Liver (tissue), 9 donors: ENCODE results near the gene RARB. TPM values are rescaled to one million over a fixed set of nuclear protein-coding genes. Genes with fewer than 3 reads are reported as not detected.

Source experiments
- DNase-seq: peaks from one replicate; pipeline ENCODE4 v3.0.0-alpha.2; 2017; ENCODE audit warnings: low spot score
- H3K27ac ChIP-seq, 2 donors: one replicate each; pipeline ENCODE4 v1.7.0; 2013; ENCODE audit warnings: inconsistent platforms in 2 of 2, low read length in 2 of 2, control low read depth in 1 of 2, low read depth in 1 of 2, mild to moderate bottlenecking in 1 of 2
- H3K27me3 ChIP-seq, 4 donors: one replicate each; pipeline versions ENCODE4 v1.6.1 to v1.7.0; 2013; ENCODE audit warnings: low read length in 3 of 4, inconsistent platforms in 1 of 4, mild to moderate bottlenecking in 1 of 4, moderate library complexity in 1 of 4; ENCODE audit not compliant: control insufficient read depth in 4 of 4, insufficient read depth in 4 of 4
- H3K36me3 ChIP-seq, 4 donors: one replicate each; pipeline versions ENCODE4 v1.6.1 to v1.7.0; 2013; ENCODE audit warnings: low read length in 3 of 4, mild to moderate bottlenecking in 3 of 4, low read depth in 1 of 4, moderate library complexity in 1 of 4; ENCODE audit not compliant: control insufficient read depth in 4 of 4, insufficient read depth in 3 of 4
- H3K4me1 ChIP-seq, 4 donors: one replicate each; pipeline versions ENCODE4 v1.6.1 to v1.7.0; 2013; ENCODE audit warnings: low read length in 3 of 4, mild to moderate bottlenecking in 3 of 4, moderate library complexity in 1 of 4; ENCODE audit not compliant: control insufficient read depth in 4 of 4, insufficient read depth in 4 of 4
- H3K4me3 ChIP-seq, 3 donors: one replicate each; pipeline versions ENCODE4 v1.6.1 to v1.7.0; 2013; ENCODE audit warnings: low read length in 3 of 3, control low read depth in 1 of 3, low read depth in 1 of 3, mild to moderate bottlenecking in 1 of 3
- H3K9ac ChIP-seq, 2 donors: one replicate each; pipeline ENCODE4 v1.7.0; 2013; ENCODE audit warnings: low read length in 2 of 2, mild to moderate bottlenecking in 2 of 2, moderate library complexity in 2 of 2, control low read depth in 1 of 2, low read depth in 1 of 2
- H3K9me3 ChIP-seq, 4 donors: one replicate each; pipeline versions ENCODE4 v1.6.1 to v1.7.0; 2013; ENCODE audit warnings: low read length in 3 of 4; ENCODE audit not compliant: control insufficient read depth in 4 of 4
- EGR1 ChIP-seq, 2 donors: IDR thresholded peaks; 2 replicates each; pipeline ENCODE4 v1.6.1; 2016 to 2018; ENCODE audit warnings: antibody characterized with exemption in 2 of 2, low read depth in 2 of 2
- FOXA1 ChIP-seq: IDR thresholded peaks from 2 replicates; pipeline ENCODE4 v1.6.1; 2016; ENCODE audit warnings: antibody characterized with exemption
- HNF4A ChIP-seq, 2 donors: conservative IDR thresholded peaks; 2 replicates each; pipeline ENCODE4 v1.6.1; 2016; ENCODE audit warnings: antibody characterized with exemption in 2 of 2, mild to moderate bottlenecking in 2 of 2
- HNF4G ChIP-seq: IDR thresholded peaks from 2 replicates; pipeline ENCODE4 v1.6.1; 2016; ENCODE audit warnings: antibody characterized with exemption
- JUND ChIP-seq, 2 donors: IDR thresholded peaks; 2 replicates each; pipeline ENCODE4 v1.6.1; 2016; ENCODE audit warnings: antibody characterized with exemption in 2 of 2
- NR2F2 ChIP-seq: IDR thresholded peaks from 2 replicates; pipeline ENCODE4 v1.6.1; 2016; ENCODE audit warnings: antibody characterized with exemption
- RXRA ChIP-seq, 2 donors: IDR thresholded peaks; 2 replicates each; pipeline ENCODE4 v1.6.1; 2017 to 2018; ENCODE audit warnings: antibody characterized with exemption in 2 of 2, mild to moderate bottlenecking in 1 of 2
- SP1 ChIP-seq: IDR thresholded peaks from 2 replicates; pipeline ENCODE4 v1.6.1; 2018; ENCODE audit warnings: antibody characterized with exemption, mild to moderate bottlenecking
- TAF1 ChIP-seq: conservative IDR thresholded peaks from 2 replicates; pipeline ENCODE4 v1.6.1; 2016; ENCODE audit warnings: antibody characterized with exemption, mild to moderate bottlenecking
- YY1 ChIP-seq: IDR thresholded peaks from 2 replicates; pipeline ENCODE4 v1.6.1; 2016; ENCODE audit warnings: antibody characterized with exemption, mild to moderate bottlenecking
- ZBTB33 ChIP-seq: IDR thresholded peaks from 2 replicates; pipeline ENCODE4 v1.6.1; 2016; ENCODE audit warnings: antibody characterized with exemption
- WGBS: extraction: QIAGEN DNeasy Blood & Tissue Kit; methylation state at CpG from one replicate; pipeline ENCODE4 v1.1.7; 2013; 5-methylcytosine and 5-hydroxymethylcytosine counted together
- polyA plus RNA-seq, 2 donors: library from polyadenylated mRNA; stranded (reverse) in 1 of 2; unstranded in 1 of 2; fragments of 200-250 nt in 1 of 2; fragments of >200 nt in 1 of 2; fragmentation: Nextera tagmentation in 1 of 2; extraction: Ambion mirVana in 1 of 2; gene quantifications; one replicate each; pipeline versions ENCODE4 v1.2.1 to v1.2.3, GENCODE V29; 2013 to 2015
- total RNA-seq, 2 donors: library from RNA; depleted of rRNA; stranded (reverse); fragments of >200 nt; gene quantifications; one replicate each; pipeline ENCODE4 v1.2.3, GENCODE V29; 2014
- TF ChIP-seq, protein P1 (sequence below): fragments of 150-350 bp; IDR thresholded peaks from 2 replicates; pipeline ENCODE4 v1.5.1; 2017; ENCODE audit warnings: improper control_type of control experiment, low read depth, low read length; ENCODE audit not compliant: missing input control
- TF ChIP-seq, protein P2 (sequence below): IDR thresholded peaks from 2 replicates; pipeline ENCODE4 v1.6.1; 2016; ENCODE audit warnings: antibody characterized with exemption
- TF ChIP-seq, protein P3 (sequence below): IDR thresholded peaks from 2 replicates; pipeline ENCODE4 v1.6.1; 2016; ENCODE audit warnings: antibody characterized with exemption, mild to moderate bottlenecking
- donor health status: healthy.
- donor health status: healthy.
- donor health status: healthy.
- donor health status: healthy.
- donor health status: healthy.

Gene RARB
- total and polyA plus RNA-seq, 4 donors: 2.1 to 3.3 (median 2.3) TPM

DNA sequence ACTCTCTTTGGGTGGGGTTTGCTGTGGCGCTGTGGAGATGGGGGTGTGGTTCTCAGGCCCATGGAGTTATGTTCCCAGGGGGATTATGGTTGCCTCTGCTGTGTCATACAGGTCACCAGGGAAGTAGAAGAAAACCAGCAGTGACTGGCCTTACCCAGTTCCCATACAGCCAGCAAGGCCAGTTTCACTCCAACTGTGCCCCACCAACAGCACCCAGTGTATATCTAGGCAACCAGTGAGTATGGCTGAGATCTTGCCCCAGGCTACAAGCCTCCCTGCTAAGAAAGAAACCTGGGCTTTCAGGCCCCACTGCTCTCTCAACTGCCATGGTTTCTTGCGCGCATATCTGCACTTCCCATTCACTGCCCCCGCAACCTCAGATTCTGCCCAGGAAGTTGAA lies 31.4 kb upstream of the RARB start:
- no peak overlapping the region for H3K27ac ChIP-seq
- no peaks in the 10 kb centered on the region for H3K4me1 ChIP-seq
- H3K9me3 ChIP-seq: no peaks in the 10 kb centered on the region
- DNase-seq: no peak
- WGBS: 85% methylated on average over 4 of the region's 4 CpGs
- H3K36me3 ChIP-seq: no peaks in the 10 kb centered on the region
- no peaks in the 10 kb centered on the region for H3K27me3 ChIP-seq
- H3K9ac ChIP-seq: no peak overlapping the region
- no peak for TF ChIP-seq HNF4G
- TF ChIP-seq FOXA1: no peak
- no peak for TF ChIP-seq YY1
- TF ChIP-seq, protein P1, sequence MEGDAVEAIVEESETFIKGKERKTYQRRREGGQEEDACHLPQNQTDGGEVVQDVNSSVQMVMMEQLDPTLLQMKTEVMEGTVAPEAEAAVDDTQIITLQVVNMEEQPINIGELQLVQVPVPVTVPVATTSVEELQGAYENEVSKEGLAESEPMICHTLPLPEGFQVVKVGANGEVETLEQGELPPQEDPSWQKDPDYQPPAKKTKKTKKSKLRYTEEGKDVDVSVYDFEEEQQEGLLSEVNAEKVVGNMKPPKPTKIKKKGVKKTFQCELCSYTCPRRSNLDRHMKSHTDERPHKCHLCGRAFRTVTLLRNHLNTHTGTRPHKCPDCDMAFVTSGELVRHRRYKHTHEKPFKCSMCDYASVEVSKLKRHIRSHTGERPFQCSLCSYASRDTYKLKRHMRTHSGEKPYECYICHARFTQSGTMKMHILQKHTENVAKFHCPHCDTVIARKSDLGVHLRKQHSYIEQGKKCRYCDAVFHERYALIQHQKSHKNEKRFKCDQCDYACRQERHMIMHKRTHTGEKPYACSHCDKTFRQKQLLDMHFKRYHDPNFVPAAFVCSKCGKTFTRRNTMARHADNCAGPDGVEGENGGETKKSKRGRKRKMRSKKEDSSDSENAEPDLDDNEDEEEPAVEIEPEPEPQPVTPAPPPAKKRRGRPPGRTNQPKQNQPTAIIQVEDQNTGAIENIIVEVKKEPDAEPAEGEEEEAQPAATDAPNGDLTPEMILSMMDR: no peak
- TF ChIP-seq NR2F2: no peak
- TF ChIP-seq RXRA (IDR thresholded peaks at IDR 0.05): no peak
- no peak for TF ChIP-seq ZBTB33
- TF ChIP-seq TAF1: no peak
- H3K4me3 ChIP-seq: no peak overlapping the region

GRCh38 chr3:25397150-25397549 lies 30.9 kb upstream of the RARB start:
- Histone ChIP-seq H3K9ac (no peak overlapping the region), H3K36me3 (no peaks in the 10 kb centered on the region), H3K4me3 (no peak overlapping the region), H3K9me3 (no peaks in the 10 kb centered on the region), H3K27ac (no peak overlapping the region), H3K4me1 (no peaks in the 10 kb centered on the region), H3K27me3 (no peaks in the 10 kb centered on the region)
- DNase-seq: no peak
- TF ChIP-seq YY1: no peak
- TF ChIP-seq, protein P2, sequence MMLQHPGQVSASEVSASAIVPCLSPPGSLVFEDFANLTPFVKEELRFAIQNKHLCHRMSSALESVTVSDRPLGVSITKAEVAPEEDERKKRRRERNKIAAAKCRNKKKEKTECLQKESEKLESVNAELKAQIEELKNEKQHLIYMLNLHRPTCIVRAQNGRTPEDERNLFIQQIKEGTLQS: no peak
- WGBS: 85% methylated on average over 2 of the region's 2 CpGs

- no peak for TF ChIP-seq HNF4A (conservative IDR thresholded peaks at IDR 0.05)
- TF ChIP-seq, protein P2: no peak
- TF ChIP-seq, protein P1: no peak
- TF ChIP-seq EGR1 (IDR thresholded peaks at IDR 0.05; ENCODE audit: low read depth in 2 of 2): no peak
- TF ChIP-seq, protein P3, sequence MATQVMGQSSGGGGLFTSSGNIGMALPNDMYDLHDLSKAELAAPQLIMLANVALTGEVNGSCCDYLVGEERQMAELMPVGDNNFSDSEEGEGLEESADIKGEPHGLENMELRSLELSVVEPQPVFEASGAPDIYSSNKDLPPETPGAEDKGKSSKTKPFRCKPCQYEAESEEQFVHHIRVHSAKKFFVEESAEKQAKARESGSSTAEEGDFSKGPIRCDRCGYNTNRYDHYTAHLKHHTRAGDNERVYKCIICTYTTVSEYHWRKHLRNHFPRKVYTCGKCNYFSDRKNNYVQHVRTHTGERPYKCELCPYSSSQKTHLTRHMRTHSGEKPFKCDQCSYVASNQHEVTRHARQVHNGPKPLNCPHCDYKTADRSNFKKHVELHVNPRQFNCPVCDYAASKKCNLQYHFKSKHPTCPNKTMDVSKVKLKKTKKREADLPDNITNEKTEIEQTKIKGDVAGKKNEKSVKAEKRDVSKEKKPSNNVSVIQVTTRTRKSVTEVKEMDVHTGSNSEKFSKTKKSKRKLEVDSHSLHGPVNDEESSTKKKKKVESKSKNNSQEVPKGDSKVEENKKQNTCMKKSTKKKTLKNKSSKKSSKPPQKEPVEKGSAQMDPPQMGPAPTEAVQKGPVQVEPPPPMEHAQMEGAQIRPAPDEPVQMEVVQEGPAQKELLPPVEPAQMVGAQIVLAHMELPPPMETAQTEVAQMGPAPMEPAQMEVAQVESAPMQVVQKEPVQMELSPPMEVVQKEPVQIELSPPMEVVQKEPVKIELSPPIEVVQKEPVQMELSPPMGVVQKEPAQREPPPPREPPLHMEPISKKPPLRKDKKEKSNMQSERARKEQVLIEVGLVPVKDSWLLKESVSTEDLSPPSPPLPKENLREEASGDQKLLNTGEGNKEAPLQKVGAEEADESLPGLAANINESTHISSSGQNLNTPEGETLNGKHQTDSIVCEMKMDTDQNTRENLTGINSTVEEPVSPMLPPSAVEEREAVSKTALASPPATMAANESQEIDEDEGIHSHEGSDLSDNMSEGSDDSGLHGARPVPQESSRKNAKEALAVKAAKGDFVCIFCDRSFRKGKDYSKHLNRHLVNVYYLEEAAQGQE: no peak
- TF ChIP-seq JUND (IDR thresholded peaks at IDR 0.05): no peak
- no peak for TF ChIP-seq FOXA1
- TF ChIP-seq YY1: no peak
- TF ChIP-seq NR2F2: no peak
- no peak for TF ChIP-seq HNF4G
- no peak for TF ChIP-seq ZBTB33
- no peak for TF ChIP-seq RXRA (IDR thresholded peaks at IDR 0.05)
- no peak for TF ChIP-seq TAF1
- TF ChIP-seq SP1: no peak
- Histone ChIP-seq H3K4me3 (no peak overlapping the region), H3K36me3 (no peaks in the 10 kb centered on the region), H3K9ac (no peak overlapping the region), H3K27me3 (no peaks in the 10 kb centered on the region), H3K27ac (no peak overlapping the region), H3K4me1 (no peaks in the 10 kb centered on the region), H3K9me3 (no peaks in the 10 kb centered on the region)
- 81% methylated on average over 1 of the region's 1 CpG for WGBS
- no peak for DNase-seq
Observed at GRCh38 chr3:25400587-25400986, 27.5 kb upstream of the RARB start.
